D341Med (cell line): ENCODE data around the gene CALU.

ENCODE experiments used
- DNase-seq: peaks from one replicate; pipeline ENCODE4 v3.0.0; 2012; ENCODE audit warnings: low spot score

Gene CALU

DNA sequence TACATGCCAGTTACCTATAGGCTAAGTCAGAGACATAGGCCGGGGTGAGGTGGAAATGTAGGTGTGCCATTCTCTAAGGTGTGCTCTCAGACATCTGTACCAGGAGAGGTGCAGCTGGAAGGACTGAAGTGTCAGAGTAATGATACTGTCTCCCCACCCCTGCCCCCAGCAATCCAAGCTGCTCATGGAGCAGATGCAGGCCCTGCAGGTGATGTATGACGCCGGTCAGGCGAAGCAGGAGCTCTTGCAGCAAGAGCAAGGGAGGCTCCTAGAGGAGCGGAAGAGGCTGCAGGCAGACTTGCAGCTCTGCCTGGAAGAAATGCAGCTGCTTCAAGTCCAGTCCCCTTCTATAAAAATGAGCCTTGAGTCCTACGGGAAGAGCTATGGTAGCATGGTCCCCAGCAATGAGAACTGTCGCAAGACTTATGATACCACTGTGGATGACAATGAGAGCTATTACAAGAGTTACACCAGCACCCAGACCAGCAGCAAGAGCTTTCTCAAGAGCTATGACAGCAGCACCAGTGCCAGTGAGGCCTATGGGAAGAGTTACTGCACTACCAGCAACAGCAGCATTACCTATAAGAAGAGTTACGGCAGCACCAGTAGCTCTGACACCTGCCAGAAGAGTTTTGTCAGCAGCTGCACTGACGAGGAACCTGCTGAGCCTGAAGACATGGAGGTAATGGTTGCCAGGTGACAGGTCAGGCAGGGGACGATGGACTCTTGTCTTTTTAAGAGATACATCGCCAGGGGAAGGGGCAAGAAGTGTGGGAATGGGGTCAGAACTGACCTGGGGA is 72.7 kb downstream of the CALU start:
- no peak for DNase-seq

- no peak for DNase-seq
Measured at GRCh38 chr7:128812514-128813168, 73.5 kb downstream of the CALU start.

DNA sequence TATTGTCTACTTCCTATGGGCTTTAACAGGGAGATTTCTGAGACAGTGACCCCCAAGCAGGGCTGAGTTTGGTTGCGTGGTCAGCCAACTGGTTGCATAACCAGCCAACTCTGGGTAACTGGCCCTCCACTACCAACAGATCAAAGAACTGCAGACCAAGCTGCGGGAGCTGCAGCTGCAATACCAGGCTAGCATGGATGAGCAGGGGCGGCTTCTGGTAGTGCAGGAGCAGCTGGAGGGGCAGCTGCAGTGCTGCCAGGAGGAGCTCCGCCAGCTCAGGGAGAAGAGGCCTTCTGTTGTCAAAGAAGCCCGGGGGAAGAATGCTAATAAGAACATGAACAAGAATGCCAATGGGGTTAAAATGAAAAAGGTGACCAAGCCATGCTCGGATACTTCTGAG is 75.3 kb downstream of the CALU start:
- no peak for DNase-seq

GRCh38 chr7:128815289-128815942 is 76.3 kb downstream of the CALU start:
- no peak for DNase-seq

GRCh38 chr7:128818694-128819093 is 79.5 kb downstream of the CALU start:
- no peak for DNase-seq
